ENCODE data around the gene TBC1D7. TPM values are rescaled to one million over a fixed set of nuclear protein-coding genes. Genes with fewer than 3 reads are reported as not detected.

The TBC1D7 gene
- polyA plus RNA-seq, 10 donors: 17.0 to 26.1 (median 20.4) TPM

DNA sequence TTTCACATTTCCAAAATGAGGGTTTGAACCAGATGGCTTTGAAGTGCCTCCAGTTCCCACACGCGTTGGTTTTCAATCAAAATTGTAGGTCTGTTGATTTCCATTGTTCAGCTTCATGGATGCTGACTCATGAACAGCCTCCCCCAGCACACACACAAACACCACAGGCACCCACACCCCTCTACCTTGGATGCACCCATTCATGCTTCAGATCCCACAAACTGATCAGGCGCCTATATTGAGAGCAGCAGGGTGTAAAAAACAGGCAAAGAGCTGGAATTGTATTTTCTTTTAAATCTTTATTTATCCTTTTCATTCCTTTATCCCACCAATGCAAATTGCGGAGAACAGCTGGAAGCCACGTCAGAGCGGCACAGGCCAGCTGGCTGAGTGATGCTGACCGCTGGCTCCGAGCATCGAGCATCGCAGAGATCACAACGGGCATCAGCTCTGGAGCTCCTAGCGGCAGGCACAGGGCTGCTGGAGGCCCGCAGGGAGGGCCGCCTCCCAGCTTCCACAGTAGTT, 29.3 kb upstream of the TBC1D7 start:
- peak in 2 of 3 donors; percentile 36 to 57 for DNase-seq

DNA sequence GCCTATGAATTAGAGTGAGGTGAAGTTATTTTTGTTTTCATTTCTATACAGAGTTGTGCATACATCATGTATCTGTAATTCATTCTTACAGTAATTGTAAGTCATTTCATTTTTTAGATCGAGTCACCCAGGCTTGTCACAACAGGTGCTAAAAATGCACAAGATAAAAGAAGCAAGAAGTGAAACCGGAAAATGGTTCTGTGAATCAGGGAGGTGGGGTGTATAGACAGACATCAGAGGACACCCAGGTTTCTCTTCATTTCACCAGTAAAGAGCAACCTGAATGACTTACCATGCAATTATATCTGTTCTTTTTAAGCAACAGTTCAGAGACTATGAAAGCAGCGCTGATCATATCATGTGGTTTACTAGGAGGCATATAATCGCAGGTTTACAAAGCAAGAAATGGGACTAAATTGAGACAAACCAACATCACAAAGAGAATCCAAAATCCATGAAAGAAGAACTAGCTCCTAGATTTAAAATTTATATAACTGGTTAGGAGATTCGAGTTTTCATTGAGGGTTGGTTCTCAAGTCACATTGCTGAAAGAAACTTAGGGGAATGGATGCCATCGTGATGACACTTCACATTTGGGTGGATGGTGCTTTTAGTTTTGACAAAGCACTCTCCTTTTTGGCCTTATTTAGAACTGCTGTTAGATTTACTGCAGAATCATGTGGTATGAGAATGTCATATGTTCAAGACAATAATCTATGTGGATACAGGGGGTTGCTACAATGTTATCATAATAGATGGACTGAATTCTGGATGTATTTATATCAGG, 27.9 kb upstream of the TBC1D7 start:
- DNase-seq: no peak

DNA sequence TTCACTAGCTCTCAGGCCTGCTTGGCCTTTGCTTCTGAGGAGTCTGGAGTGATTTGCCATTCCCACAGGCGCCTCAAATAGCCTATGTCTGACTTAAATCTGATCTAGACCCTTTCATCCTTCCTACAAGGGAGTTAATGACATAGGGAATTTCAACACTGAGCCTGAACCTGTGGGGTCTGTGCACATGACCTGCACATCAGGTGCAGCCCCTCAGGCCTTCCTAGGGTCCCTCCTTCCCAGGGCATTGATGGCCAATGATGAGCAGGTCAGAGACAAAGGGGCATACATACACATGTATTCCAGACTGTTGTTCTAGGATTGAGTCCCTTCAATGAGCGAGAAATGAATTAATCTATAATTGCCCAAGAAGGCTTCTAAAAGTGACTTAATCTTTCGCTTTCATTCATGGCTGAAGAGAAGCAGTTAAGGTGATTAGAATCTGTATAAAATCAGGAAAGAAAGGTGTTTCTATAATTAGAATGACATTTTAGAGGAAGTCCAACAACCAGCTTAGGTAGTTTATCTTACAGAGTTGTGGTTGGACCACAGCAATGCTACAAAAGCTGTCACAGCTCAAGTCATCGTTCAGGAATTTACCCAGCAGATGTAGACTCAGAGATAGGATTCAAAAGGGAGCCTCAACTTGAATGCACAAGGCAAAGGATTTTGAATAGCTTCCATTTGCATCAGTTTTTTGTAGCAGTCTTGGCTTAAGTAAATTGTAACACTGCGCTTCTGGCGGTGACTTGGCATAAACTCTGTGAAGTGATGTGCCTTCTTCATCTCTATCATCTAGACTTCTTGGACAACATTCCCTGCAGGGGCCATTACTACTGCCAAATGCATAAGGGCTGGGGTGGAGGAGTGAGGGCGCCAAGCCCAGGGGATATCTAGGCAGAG, 27.0 kb upstream of the TBC1D7 start:
- DNase-seq: peak in 2 of 3 donors; percentile 40 to 93

DNA sequence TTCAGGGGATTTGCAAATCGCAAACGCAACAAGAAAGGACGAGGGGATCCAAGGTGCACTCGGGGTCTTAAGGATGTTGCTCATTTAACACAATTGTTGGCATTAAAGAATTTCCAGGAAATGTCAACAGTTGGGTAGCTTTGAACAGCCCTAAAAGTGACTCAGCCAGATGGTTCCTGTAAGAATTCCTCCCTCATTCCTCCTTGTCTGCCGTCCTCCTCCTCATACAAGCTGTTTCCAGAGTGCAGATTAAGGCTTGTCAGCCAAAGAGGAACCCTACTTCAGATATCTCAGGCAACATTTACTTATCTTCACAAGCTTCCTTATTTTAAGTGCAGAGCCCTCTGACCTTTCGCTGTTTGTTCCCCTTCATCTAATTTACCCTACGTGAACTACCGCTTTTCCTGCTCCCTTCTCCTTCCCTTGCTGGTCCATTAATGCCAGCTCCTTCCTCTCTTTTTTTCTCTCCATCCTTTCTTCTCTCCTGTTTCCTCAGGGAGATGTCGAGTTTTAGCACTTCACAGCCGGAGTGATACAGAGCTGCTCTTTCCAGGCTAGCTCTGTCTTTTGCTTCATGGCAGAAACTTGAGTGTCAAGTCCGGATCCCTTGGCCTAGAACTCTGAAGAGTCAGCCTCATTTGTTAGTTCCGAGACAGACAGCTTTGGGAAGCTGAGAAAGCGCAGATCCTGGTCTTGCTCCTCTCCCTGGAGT, 26.1 kb upstream of the TBC1D7 start:
- DNase-seq: peak in 1 of 3 donors; percentile 53

DNA sequence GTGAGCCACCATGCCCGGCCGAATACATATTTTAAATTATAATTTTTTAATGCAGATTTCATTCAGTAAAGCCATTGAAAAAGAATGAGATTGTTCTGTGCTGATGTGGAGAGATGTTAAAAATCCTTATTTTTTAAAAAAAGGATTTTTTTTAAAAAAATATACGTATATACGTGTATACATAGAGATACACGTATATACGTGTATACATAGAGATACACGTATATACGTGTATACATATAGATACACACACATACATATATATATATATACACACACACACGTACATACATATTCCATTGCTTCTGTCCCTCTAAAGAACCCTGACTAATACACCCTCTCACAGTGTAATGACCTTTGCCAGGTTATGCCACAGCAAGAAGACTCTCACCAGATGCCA, 23.8 kb upstream of the TBC1D7 start:
- no peak for DNase-seq

DNA sequence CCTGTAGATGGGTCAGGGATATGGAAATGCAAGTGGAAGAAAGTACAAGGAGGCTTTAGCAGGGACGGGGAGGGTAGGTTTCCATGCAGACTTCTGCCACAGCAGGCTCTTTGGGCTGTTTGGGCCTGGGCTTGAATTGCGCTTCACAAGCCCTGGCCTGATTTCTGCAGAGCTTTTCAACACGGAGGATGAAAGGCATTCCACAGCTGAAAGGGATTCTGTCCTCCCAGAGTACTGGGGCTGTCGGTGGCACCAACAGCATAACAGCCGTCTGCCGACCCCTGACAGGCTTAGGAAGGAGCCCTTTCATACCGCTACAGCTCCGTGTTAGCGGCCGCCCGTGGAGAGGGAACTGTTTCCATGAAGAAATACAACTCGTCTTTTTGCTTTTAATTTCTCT, 22.9 kb upstream of the TBC1D7 start:
- DNase-seq: no peak

DNA sequence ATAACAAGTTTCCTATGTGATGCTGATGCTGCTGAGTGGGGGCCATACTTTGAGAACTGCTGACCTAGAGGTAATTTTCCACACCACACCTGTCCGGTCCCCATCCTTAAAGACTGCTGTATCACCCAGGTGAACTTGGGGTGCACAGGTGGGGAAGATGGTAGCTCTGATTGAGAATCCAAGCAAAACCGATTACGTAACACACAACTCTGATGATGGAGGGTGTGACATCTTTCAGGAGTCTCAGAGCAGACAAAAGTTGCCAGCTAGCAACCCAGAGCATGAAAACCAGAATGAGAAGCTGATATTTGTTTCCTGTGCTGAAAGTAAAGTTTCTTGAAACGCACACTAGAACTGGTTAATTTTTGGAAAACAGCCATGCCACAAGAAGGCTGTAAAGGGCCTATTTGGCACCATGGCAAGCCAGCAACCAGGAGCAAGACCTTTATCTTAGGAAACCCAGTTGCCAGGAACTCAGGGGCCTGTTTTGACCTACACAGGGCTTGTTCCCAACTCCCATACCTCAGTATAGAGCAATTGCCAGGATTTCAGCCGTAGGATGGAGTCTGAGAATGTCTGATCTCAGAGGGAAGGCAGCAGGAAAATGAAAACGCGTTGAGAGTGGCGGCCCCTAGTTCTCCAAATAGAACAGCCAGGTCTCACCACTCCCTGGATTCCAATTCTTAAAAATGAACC, 21.6 kb upstream of the TBC1D7 start:
- no peak for DNase-seq

DNA sequence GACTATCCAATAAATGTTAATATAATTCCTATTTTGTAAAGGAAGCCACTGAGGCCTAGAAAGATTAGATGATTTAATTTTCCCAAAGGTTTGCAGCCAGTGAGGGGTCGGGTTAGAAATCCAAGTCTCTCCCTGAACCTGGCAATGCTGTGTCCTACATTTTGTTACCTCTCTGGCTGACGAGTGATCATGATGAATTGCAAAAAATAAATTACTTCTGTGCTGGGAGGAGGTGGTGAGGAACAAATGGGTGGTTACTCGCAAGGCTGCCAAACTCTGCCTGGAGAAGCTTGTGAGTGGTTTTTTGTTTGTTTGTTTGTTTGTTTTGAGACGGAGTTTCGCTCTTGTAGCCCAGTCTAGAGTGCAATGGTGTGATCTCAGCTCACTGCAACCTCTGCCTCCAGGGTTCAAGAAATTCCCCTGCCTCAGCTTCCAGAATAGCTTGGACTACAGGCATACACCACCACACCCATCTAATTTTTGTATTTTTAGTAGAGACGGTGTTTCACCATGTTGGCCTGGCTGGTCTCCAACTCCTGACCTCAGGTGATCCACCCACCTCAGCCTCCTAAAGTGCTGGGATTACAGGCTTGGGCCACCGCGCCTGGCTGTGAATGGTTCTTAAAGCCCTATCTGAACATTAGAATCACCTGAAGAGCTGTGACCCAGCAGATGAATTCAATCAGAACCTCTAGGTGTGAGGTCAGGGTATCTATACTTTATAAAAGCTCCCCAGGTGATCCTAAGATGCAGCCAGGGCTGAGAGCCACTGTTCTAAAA, 20.2 kb upstream of the TBC1D7 start:
- peak in 1 of 3 donors; percentile 24 for DNase-seq

DNA sequence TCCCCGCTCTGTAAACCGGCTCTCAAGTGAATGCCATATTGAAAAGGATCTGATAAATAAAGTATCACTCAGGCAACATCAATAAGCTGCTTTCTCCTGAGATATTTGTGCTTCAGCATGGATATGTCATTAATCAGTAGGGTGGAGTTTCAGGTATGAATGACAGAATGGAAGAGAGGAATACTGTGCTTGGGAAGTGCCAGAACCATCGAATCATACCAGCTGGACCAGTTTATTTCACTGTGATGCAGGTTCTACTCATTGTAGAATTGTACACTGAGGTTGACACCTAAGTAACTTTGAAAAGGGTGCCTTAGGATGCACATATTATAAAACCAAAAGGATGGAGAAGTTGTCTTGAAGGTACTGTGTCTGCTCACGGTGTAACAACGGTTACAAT, 17.9 kb upstream of the TBC1D7 start:
- no peak for DNase-seq

DNA sequence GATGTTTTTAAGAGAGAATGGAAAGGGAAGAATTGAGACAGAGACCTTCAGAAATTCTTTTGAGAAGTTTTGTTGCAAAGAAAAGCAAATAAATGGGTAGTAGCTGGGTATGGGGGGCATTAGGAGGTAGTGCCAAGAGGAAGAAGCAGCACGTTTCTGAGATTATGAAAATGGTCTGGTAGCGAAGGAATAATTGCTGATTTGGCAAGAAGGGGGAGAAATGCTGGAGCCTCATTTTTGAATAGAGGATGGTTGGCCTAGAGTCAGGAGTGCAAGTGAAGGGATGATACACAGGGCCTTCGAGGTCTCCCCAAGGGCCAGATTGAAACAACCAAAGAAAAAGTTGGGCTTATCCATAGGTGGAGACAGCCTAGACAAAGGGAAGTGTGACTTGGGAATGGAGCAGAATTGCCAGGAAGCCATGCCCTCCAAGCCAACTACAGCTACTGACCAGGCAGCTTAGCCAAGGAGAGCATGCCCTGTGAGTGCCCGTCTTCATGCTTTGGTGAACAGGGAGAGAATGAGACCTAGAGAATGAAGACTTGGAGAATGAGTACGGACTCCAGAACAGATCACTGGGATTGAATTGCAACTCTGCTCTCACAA, 14.2 kb upstream of the TBC1D7 start:
- no peak for DNase-seq

DNA sequence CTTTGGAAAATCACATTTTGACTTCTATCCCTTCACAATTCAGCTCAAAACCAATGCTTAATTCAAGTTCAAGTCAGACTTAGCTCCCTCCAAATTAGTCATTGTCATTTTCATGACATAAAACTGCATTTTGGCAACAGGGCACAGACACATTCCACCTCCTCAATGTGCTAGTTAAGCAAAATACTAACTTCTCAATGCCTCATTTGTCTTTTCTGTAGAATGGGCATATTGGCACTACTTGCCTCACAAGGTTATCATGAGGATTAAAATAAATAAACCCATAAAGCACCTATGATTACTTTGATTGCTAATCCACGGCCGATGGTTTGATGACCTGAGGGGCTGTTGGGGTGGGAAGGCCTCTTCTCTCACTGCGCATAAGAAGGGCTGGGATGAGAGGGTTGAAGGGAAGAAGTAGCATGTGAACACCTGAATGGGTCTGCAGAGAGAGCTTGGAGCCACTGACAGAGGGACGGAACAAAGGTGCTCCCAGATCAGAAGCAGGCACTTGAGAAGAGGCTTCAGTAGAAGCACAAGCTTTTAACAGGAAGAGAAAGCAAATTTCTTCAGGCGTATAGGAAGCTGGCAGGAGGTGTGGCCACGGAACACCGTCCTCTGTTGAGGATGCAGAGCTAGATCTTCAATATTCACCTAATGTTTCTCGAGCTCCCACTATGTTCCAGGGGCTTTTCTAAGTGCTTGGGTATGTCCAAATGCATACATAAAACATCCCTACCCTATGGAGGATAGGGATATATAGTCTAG, 11.7 kb upstream of the TBC1D7 start:
- DNase-seq: no peak

DNA sequence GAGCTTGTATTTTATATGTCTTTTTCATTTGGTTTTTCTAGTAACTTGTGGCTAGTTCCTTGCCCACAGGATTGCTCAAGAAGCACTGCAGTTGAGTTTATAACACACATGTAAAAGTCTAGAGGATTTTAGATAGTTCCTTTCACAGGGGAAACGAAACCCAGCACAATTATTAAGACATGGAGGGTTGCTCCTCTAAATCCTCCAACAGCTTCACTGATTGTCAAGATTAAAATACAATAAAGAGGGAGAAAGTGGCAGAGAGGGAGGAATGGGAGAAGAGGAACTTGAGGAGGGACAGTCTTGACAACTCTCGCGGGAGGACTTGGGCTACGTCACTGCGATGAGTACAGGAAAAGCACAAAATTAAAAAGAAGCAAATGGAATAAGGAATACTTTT, 9.7 kb upstream of the TBC1D7 start:
- DNase-seq: no peak

DNA sequence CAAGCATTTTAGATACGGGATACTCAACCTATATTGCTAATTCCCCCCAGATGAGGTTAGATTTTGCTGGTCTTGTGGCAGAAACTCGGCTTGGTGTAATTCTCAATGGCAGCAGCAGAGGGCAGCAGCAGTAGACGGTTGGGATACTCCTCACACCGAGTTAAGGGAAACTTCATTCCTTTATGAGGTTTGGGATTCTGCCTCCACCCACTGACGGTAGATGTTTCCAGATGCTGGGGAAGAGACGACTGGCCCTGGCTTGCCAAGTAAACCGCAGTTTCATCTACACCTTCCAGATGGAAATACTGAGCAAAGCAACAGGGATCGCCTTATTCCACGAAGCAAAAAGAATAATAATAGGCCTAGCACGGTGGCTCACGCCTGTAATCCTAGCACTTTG, 8.2 kb upstream of the TBC1D7 start:
- peak; percentile 86 to 91 (median 86) for DNase-seq

DNA sequence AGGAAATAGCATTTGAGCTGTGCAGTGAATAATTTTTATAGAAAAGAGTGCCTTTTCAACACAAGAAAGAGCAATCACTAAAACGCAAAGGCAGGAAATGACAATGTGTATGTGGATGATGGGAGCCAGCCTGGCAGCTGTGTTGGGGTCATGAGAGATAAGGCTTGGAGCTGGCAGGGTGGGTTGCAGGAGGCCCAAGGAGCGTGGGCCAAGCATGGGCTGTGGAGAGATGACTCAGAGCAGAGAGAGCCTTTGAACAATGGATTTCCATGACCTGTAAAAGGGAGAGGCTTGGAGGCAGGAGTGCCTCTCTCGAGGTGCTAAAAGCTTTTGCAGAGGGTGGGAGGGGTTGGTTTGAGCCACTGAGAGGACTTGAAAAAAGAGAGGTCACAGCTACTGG, 6.6 kb upstream of the TBC1D7 start:
- DNase-seq: no peak

DNA sequence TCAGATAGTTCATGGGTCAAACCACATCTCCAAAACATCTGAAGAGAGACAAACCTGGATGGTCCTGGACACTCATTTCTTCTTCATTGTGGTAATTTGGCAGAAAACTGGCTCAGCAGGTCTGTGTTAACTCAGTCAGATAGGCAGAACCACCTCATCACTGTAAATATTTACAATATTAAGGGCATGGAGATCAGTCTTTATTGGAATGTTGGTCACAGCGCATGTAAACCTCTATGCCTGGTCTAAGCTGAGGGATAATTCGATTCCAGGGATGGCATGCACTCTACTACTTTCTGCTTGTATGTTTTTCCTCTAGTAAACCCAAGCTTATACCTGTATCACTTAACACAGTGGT, 4.0 kb upstream of the TBC1D7 start:
- no peak for DNase-seq

DNA sequence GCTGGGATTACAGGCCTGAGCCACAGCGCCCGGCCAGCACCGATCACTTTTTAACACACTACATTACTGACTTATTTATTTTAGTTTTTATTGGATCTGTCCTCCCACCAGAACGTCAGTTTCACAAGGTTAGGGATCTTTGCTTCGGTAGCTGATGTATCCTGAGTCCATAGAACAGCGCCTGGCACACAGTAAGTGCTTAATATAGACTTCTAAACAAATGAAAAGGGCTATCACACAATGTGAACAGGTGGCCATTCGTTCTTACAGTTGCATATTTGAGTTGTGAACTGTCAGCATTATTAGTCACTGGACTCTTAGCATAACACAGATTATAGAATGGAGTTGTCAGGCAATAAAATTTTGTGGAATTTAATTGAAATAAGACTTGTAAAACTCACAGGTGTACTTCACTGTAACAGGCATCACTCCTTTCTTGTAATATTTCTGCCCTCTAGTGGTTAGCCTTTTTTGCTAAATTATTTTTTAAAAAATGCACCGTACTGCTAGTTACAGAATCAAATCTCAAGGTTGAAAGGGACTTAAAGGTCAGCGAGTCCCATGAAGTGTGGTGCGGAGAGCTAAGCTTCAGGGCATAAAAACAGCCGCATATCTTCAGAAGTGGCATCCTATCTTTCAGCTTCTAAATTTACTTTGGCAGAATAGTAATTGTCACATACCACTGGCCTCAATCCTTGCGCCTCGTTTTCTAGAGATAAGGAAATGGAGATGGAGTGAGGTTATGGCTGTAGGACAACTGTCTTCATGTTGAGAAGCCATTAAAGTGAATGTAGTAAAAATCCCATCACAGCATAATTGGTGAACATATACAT, 3.4 kb upstream of the TBC1D7 start:
- peak in 1 of 3 donors; percentile 46 for DNase-seq

DNA sequence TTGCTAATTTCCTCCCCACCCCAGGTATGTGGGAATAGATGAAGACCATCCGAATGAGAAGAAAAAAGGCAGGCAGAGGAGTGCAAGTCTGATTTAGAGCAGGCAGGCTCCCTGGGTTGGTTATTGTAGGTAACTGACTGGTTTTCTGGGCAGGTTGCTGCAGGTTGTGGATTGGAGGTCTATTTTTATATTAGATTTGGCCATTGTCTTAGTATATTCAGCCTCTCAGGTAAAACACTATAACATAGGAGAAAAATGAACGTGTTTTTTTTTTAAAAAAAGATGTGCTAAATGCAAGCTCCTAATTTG, 492 bp upstream of the TBC1D7 start:
- DNase-seq: no peak

DNA sequence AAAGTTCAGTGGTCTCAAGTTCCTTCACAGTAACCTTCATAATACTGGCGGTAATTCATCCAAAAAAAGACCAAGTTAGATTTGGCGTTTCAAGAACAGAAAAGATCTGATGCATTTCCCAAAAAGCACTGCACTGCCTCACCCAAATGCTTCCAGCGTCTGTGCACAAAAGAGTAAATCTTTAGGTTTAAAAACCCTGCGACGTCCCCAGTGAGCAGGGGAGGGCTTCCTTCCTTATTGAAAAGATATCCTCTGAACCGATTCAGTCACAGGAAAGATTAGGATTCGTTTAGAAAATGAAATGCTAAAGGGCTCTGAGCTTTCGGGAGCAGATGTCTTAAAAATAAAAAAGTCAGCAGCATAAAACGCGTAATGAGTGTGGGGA, 654 bp downstream of the TBC1D7 start:
- no peak for DNase-seq
